Measurements from ENCODE around the gene CAMK2A.

- TF ChIP-seq, protein P1, sequence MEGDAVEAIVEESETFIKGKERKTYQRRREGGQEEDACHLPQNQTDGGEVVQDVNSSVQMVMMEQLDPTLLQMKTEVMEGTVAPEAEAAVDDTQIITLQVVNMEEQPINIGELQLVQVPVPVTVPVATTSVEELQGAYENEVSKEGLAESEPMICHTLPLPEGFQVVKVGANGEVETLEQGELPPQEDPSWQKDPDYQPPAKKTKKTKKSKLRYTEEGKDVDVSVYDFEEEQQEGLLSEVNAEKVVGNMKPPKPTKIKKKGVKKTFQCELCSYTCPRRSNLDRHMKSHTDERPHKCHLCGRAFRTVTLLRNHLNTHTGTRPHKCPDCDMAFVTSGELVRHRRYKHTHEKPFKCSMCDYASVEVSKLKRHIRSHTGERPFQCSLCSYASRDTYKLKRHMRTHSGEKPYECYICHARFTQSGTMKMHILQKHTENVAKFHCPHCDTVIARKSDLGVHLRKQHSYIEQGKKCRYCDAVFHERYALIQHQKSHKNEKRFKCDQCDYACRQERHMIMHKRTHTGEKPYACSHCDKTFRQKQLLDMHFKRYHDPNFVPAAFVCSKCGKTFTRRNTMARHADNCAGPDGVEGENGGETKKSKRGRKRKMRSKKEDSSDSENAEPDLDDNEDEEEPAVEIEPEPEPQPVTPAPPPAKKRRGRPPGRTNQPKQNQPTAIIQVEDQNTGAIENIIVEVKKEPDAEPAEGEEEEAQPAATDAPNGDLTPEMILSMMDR (IDR thresholded peaks at IDR 0.05; ENCODE audit: insufficient read depth, low read depth, low read length): no peak
- no peak for TF ChIP-seq EZH2 (IDR thresholded peaks at IDR 0.05; ENCODE audit: insufficient read depth, low read length)
Measured at GRCh38 chr5:150323819-150324218, 34.2 kb upstream of the CAMK2A start.
